ENCODE measurements around the gene VPS13D.

DNA sequence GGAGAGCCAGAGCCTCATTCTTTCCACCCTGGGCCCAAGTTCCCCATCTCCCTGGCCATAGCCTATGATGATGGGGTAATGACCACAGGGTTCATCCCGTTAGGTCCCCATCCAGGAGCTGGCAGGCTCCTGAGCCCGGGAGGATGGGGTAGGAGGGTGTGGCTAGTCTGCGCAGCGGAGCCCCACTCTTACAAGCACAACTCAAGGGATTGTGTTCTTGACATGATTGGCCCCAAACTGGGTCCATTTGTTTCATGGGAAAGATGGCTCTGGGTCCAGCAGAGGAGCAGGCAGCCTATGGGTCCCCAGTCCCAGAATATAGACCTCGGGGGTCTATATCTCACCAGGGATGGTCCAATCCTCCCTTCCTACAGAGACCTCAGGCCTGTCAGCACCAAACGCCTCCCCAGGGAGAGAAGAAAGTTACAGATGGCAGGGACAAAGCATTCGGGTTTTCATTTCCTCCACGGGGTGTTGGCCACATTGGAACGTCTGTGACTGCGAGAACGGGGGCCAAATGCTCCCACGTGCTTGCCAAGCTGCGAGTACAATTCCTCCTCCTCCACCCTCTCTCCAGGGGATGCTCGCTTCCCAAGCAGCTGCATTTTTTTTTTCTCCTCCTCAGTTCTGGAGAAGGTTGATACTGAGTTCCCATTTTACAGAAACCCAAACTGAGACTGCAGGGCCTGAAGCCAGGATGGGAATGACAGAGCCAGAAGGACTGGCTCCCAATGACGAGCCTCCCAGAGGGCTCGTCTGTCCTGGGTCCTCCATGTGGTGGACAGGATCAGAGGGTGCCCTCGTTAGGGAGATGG, 317.1 kb downstream of the VPS13D start:
- no peak for TF ChIP-seq YY1 (IDR thresholded peaks at IDR 0.05; ENCODE audit: insufficient read depth, insufficient read length)
- TF ChIP-seq ZNF274 (IDR thresholded peaks at IDR 0.05; ENCODE audit: low read depth, low read length): no peak
- no peak for TF ChIP-seq SUZ12 (IDR thresholded peaks at IDR 0.05; ENCODE audit: extremely low read depth, insufficient read depth, insufficient read length)

Measured in NT2/D1 (cell line).